HepG2 (cell line): ENCODE measurements around the gene SGPL1. TPM values are rescaled to one million over a fixed set of nuclear protein-coding genes. Genes with fewer than 3 reads are reported as not detected.

Experiments used
- FOXA3 ChIP-seq: IDR thresholded peaks from 2 replicates; pipeline ENCODE4 v1.6.1; 2016; ENCODE audit warnings: missing genetic modification reagents, missing compliant biosample characterization
- HIVEP1 ChIP-seq: sonication (generic); formaldehyde crosslinking; IDR thresholded peaks from 2 replicates; pipeline ENCODE4 v1.4.0; 2020; ENCODE audit warnings: mild to moderate bottlenecking, missing genetic modification reagents
- HOXA3 ChIP-seq: sonication (generic); formaldehyde crosslinking; IDR thresholded peaks from 2 replicates; pipeline ENCODE4 v1.5.0; 2020; ENCODE audit warnings: missing genetic modification reagents
- KDM3A ChIP-seq: IDR thresholded peaks from 2 replicates; pipeline ENCODE4 v1.6.1; 2018; ENCODE audit warnings: low read depth, missing compliant biosample characterization
- NFKB2 ChIP-seq: sonication (generic); formaldehyde crosslinking; IDR thresholded peaks from 2 replicates; pipeline ENCODE4 v1.4.0; 2020; ENCODE audit warnings: missing genetic modification reagents, borderline replicate concordance
- RXRB ChIP-seq: IDR thresholded peaks from 2 replicates; pipeline ENCODE4 v1.6.1; 2016; ENCODE audit warnings: borderline replicate concordance, missing genetic modification reagents, missing compliant biosample characterization
- SAP130 ChIP-seq: IDR thresholded peaks from 2 replicates; pipeline ENCODE4 v1.6.1; 2016; ENCODE audit warnings: low read depth
- THAP11 ChIP-seq: IDR thresholded peaks from 2 replicates; pipeline ENCODE4 v1.6.1; 2016; ENCODE audit warnings: missing biosample characterization, missing genetic modification reagents
- ZBTB38 ChIP-seq: sonication (generic); formaldehyde crosslinking; IDR thresholded peaks from 2 replicates; pipeline ENCODE4 v1.5.1; 2020; ENCODE audit warnings: mild to moderate bottlenecking, missing genetic modification reagents
- ZMYM3 ChIP-seq: sonication (generic); formaldehyde crosslinking; IDR thresholded peaks from 2 replicates; pipeline ENCODE4 v1.5.1; 2020; ENCODE audit warnings: mild to moderate bottlenecking, missing genetic modification reagents
- ZNF264 ChIP-seq: sonication (generic); formaldehyde crosslinking; IDR thresholded peaks from 2 replicates; pipeline ENCODE4 v1.4.0; 2020; ENCODE audit warnings: missing genetic modification reagents
- ZNF292 ChIP-seq: sonication (generic); formaldehyde crosslinking; IDR thresholded peaks from 2 replicates; pipeline ENCODE4 v1.8.1; 2022; ENCODE audit warnings: mild to moderate bottlenecking, low read depth, missing genetic modification reagents, borderline replicate concordance
- ZSCAN9 ChIP-seq: IDR thresholded peaks from 2 replicates; pipeline ENCODE4 v1.6.1; 2016; ENCODE audit warnings: borderline replicate concordance
- polyA plus RNA-seq, 8 experiments: library from polyadenylated mRNA; depleted of rRNA in 3 of 8; stranded (reverse) in 7 of 8; unstranded in 1 of 8; fragments of >200 nt; fragmentation: Illumina TruSeq in 4 of 8; extraction: Trizol in 4 of 8; gene quantifications; 2 replicates each; pipeline versions ENCODE4 v1.2.1 to v1.2.3, GENCODE V29; 2011 to 2016; ENCODE audit warnings: low read depth in 4 of 8, missing spikeins in 1 of 8, mixed read lengths in 1 of 8; ENCODE audit not compliant: insufficient read depth in 1 of 8
- total RNA-seq, 5 experiments: library from RNA; depleted of rRNA; stranded (reverse); fragments of >200 nt; fragmentation: Illumina TruSeq; extraction: Trizol; gene quantifications; 2 replicates each; pipeline ENCODE4 v1.2.3, GENCODE V29; 2016; ENCODE audit warnings: low read depth in 1 of 5
- TF ChIP-seq, protein P1 (sequence below): sonication (generic); formaldehyde crosslinking; IDR thresholded peaks from 2 replicates; pipeline ENCODE4 v1.4.0; 2020; ENCODE audit warnings: missing genetic modification reagents
- TF ChIP-seq, protein P2 (sequence below): sonication (generic); formaldehyde crosslinking; IDR thresholded peaks from 2 replicates; pipeline ENCODE4 v1.5.1; 2020; ENCODE audit warnings: missing genetic modification reagents, mild to moderate bottlenecking, borderline replicate concordance
- TF ChIP-seq, protein P3 (sequence below): sonication (generic); formaldehyde crosslinking; IDR thresholded peaks from 2 replicates; pipeline ENCODE4 v1.4.0; 2020; ENCODE audit warnings: mild to moderate bottlenecking, missing genetic modification reagents
- TF ChIP-seq, protein P4 (sequence below): sonication (generic); formaldehyde crosslinking; IDR thresholded peaks from 2 replicates; pipeline ENCODE4 v1.9.0; 2022; ENCODE audit warnings: missing genetic modification reagents, mild to moderate bottlenecking, borderline replicate concordance
- TF ChIP-seq, protein P5 (sequence below): sonication (generic); formaldehyde crosslinking; IDR thresholded peaks from 2 replicates; pipeline ENCODE4 v1.4.0; 2020; ENCODE audit warnings: missing genetic modification reagents
- TF ChIP-seq, protein P6 (sequence below): sonication (generic); IDR thresholded peaks from 2 replicates; pipeline ENCODE4 v1.6.1; 2016; ENCODE audit warnings: low read depth, borderline replicate concordance
- TF ChIP-seq, protein P7 (sequence below): sonication (generic); formaldehyde crosslinking; IDR thresholded peaks from 2 replicates; pipeline ENCODE4 v1.4.0; 2020; ENCODE audit warnings: missing genetic modification reagents, low read depth, mild to moderate bottlenecking, borderline replicate concordance

SGPL1 gene
- total and polyA plus RNA-seq, 2 of the 13 experiments (the other 11 are each of a cell fraction or from before 2014, with no cell fraction given), result 17.6 to 25.0 TPM

DNA sequence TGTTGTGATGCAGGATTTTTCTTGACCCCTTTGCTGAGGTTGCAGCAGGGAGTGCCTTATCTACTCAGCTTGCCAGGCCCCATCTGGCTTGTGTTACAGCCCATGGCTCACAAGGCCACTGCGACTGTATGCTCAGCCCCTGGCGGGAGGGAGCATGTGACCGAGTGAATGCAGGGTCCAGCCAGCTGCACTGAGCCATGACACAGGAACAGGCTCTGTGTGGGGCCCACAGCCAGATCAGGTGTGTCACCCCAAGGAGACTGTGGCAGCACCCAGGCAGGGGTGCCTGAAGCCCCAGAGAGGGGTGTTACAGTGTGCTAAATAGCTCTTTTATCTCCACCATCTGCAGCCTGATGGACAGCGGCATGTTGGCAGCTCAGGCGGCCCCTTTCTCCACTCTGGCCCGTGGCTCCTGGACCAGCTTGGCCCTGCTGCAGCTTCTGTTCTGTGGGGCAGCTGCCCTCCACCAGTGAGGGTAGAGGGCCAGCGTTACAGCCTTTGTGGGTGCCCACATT is 75.2 kb downstream of the SGPL1 start (continued):
- TF ChIP-seq, protein P1, sequence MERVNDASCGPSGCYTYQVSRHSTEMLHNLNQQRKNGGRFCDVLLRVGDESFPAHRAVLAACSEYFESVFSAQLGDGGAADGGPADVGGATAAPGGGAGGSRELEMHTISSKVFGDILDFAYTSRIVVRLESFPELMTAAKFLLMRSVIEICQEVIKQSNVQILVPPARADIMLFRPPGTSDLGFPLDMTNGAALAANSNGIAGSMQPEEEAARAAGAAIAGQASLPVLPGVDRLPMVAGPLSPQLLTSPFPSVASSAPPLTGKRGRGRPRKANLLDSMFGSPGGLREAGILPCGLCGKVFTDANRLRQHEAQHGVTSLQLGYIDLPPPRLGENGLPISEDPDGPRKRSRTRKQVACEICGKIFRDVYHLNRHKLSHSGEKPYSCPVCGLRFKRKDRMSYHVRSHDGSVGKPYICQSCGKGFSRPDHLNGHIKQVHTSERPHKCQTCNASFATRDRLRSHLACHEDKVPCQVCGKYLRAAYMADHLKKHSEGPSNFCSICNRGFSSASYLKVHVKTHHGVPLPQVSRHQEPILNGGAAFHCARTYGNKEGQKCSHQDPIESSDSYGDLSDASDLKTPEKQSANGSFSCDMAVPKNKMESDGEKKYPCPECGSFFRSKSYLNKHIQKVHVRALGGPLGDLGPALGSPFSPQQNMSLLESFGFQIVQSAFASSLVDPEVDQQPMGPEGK (CRISPR knock-in tag), result peak; percentile 60
- TF ChIP-seq ZNF292 (CRISPR knock-in tag) (peak; percentile 97), ZNF264 (CRISPR knock-in tag) (peak; percentile 47; the same call in 1 of the 2 replicates), THAP11 (CRISPR knock-in tag) (0 out of 2 replicates have a peak, but pooled peaks have one; percentile 12), HOXA3 (CRISPR knock-in tag) (peak; percentile 53; the same call in 1 of the 2 replicates), HIVEP1 (CRISPR knock-in tag) (0 out of 2 replicates have a peak, but pooled peaks have one; percentile 44), NFKB2 (CRISPR knock-in tag) (peak; percentile 72; the same call in 1 of the 2 replicates), SAP130 (CRISPR knock-in tag) (peak; percentile 74), ZSCAN9 (peak; percentile 33; the same call in 1 of the 2 replicates), RXRB (CRISPR knock-in tag) (peak; percentile 44; the same call in 1 of the 2 replicates), ZMYM3 (CRISPR knock-in tag) (peak; percentile 71; the same call in 1 of the 2 replicates), FOXA3 (CRISPR knock-in tag) (no peak), KDM3A (CRISPR knock-in tag) (no peak), ZBTB38 (peak; percentile 31; the same call in 1 of the 2 replicates)
- TF ChIP-seq, protein P2, sequence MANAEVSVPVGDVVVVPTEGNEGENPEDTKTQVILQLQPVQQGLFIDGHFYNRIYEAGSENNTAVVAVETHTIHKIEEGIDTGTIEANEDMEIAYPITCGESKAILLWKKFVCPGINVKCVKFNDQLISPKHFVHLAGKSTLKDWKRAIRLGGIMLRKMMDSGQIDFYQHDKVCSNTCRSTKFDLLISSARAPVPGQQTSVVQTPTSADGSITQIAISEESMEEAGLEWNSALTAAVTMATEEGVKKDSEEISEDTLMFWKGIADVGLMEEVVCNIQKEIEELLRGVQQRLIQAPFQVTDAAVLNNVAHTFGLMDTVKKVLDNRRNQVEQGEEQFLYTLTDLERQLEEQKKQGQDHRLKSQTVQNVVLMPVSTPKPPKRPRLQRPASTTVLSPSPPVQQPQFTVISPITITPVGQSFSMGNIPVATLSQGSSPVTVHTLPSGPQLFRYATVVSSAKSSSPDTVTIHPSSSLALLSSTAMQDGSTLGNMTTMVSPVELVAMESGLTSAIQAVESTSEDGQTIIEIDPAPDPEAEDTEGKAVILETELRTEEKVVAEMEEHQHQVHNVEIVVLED (CRISPR knock-in tag), result 0 out of 2 replicates have a peak, but pooled peaks have one; percentile 35
- TF ChIP-seq, protein P3, sequence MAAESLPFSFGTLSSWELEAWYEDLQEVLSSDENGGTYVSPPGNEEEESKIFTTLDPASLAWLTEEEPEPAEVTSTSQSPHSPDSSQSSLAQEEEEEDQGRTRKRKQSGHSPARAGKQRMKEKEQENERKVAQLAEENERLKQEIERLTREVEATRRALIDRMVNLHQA (CRISPR knock-in tag), result no peak
- TF ChIP-seq, protein P4, sequence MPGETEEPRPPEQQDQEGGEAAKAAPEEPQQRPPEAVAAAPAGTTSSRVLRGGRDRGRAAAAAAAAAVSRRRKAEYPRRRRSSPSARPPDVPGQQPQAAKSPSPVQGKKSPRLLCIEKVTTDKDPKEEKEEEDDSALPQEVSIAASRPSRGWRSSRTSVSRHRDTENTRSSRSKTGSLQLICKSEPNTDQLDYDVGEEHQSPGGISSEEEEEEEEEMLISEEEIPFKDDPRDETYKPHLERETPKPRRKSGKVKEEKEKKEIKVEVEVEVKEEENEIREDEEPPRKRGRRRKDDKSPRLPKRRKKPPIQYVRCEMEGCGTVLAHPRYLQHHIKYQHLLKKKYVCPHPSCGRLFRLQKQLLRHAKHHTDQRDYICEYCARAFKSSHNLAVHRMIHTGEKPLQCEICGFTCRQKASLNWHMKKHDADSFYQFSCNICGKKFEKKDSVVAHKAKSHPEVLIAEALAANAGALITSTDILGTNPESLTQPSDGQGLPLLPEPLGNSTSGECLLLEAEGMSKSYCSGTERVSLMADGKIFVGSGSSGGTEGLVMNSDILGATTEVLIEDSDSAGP (CRISPR knock-in tag), result no peak
- TF ChIP-seq, protein P5, sequence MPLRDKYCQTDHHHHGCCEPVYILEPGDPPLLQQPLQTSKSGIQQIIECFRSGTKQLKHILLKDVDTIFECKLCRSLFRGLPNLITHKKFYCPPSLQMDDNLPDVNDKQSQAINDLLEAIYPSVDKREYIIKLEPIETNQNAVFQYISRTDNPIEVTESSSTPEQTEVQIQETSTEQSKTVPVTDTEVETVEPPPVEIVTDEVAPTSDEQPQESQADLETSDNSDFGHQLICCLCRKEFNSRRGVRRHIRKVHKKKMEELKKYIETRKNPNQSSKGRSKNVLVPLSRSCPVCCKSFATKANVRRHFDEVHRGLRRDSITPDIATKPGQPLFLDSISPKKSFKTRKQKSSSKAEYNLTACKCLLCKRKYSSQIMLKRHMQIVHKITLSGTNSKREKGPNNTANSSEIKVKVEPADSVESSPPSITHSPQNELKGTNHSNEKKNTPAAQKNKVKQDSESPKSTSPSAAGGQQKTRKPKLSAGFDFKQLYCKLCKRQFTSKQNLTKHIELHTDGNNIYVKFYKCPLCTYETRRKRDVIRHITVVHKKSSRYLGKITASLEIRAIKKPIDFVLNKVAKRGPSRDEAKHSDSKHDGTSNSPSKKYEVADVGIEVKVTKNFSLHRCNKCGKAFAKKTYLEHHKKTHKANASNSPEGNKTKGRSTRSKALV (CRISPR knock-in tag), result 0 out of 2 replicates have a peak, but pooled peaks have one; percentile 27
- TF ChIP-seq, protein P6, sequence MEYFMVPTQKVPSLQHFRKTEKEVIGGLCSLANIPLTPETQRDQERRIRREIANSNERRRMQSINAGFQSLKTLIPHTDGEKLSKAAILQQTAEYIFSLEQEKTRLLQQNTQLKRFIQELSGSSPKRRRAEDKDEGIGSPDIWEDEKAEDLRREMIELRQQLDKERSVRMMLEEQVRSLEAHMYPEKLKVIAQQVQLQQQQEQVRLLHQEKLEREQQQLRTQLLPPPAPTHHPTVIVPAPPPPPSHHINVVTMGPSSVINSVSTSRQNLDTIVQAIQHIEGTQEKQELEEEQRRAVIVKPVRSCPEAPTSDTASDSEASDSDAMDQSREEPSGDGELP, result peak; percentile 81; the same call in 1 of the 2 replicates
- TF ChIP-seq, protein P7, sequence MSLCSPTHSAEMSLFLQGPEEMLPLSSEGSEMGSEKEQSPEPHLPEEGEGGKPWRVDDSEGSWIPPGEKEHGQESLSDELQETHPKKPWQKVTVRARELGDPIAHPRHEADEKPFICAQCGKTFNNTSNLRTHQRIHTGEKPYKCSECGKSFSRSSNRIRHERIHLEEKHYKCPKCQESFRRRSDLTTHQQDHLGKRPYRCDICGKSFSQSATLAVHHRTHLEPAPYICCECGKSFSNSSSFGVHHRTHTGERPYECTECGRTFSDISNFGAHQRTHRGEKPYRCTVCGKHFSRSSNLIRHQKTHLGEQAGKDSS (CRISPR knock-in tag), result 0 out of 2 replicates have a peak, but pooled peaks have one; percentile 33
